ENCODE data around the gene RHOBTB3. TPM values are rescaled to one million over a fixed set of nuclear protein-coding genes. Genes with fewer than 3 reads are reported as not detected.
A peak's percentile ranks its signal among the peaks of the same experiment; 100 is the strongest.
"Not testable (repeated sequence)": the region's sequence is repeated elsewhere in the genome, so short reads cannot be mapped to it uniquely, and the experiment has no call there.

The RHOBTB3 gene, protein sequence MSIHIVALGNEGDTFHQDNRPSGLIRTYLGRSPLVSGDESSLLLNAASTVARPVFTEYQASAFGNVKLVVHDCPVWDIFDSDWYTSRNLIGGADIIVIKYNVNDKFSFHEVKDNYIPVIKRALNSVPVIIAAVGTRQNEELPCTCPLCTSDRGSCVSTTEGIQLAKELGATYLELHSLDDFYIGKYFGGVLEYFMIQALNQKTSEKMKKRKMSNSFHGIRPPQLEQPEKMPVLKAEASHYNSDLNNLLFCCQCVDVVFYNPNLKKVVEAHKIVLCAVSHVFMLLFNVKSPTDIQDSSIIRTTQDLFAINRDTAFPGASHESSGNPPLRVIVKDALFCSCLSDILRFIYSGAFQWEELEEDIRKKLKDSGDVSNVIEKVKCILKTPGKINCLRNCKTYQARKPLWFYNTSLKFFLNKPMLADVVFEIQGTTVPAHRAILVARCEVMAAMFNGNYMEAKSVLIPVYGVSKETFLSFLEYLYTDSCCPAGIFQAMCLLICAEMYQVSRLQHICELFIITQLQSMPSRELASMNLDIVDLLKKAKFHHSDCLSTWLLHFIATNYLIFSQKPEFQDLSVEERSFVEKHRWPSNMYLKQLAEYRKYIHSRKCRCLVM
- total RNA-seq (2014; rRNA removed; shearing (Covaris generic)): 91.7 and 120 TPM in 2 replicates

DNA sequence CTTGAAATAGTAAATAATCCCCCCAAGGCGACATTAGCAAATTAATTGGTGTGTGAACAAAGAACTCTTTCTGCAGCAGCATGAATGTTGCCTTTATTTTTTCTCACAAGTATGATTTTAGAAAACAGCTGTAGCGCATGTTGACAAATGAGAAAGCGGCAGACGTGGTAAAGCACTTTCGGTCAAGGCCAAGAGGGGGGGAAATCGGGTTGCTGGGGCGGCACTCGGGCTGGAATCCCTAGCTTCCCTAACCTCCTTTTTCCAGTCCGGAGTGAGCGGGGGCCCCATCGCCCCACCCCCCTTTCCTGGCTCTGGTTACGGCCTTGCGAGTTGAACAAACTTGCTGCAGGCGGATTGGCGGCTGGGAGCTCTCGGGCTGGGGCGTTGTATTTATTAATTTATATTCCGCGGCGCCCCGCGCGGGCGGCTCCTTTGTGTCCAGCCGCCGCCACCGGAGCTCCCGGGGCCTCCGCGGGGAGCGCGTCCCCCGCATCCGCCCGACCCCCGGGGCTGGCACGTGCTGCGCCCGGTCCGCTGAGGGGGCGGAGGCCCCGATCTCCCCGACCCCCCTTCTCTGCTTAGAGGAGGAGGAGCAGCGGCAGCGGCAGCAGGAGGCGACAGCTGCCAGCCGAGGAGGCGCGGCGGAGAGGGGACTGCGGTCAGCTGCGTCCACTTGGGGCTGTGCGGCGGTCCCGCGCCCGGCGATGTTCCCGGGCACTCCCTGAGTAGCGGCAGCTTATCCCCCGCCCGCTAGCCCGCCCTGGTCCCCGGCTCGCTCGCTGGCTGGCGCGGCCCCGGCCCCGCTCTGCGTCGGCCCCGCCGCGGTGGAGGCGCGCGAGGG lies at the start of gene RHOBTB3:
TSS of gene RHOBTB3 (plus strand) at position 607 of the 841 bp plus-strand sequence. CDS start 347 bp downstream, outside the sequence.
- DNase-seq (ENCODE audit: low read depth): peak; percentile 92

DNA sequence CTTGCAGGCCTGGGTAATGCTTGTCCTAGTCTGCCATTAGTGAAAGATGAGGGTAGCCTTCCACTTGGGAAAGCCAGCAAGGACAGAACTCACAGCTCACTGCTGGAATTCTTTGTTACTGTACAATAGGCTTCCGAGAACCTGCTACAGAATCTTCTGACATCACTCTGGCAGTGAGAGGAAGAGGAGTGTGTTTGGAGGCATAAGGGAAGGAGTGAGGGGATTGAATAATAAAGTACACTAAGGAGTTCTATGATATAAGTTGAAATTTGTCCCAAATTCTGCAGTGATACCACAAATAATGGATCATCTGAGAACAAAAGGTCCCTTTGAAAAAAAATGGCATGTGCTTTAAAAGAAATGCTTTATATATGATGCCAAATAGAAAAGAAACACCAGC lies 48.2 kb upstream of the RHOBTB3 start, which contains the start of gene SPATA9:
TSS of gene SPATA9 (minus strand) at position 101 of the 400 bp plus-strand sequence. CDS start 137 bp downstream, outside the sequence.
- no peak for DNase-seq (ENCODE audit: low read depth)

DNA sequence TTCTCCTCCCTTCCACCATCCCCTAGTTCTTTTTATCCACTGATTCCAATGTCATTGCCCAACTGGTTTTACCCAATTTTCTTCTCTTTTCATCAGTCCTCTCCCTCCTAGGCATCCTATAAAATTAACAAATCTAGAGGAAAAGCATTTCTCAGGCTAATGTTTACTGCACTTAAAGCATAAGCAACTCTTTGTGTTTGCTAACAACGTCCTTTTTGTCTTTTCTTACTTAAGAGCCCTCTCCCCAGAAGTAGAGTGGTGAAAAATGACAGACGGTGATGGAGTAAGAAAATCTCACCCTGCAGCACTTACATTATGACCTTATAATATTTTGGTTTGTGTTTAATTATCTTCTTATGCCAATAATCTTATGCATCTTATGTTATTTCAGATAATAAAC lies 46.8 kb upstream of the RHOBTB3 start:
- DNase-seq (ENCODE audit: low read depth): no peak

DNA sequence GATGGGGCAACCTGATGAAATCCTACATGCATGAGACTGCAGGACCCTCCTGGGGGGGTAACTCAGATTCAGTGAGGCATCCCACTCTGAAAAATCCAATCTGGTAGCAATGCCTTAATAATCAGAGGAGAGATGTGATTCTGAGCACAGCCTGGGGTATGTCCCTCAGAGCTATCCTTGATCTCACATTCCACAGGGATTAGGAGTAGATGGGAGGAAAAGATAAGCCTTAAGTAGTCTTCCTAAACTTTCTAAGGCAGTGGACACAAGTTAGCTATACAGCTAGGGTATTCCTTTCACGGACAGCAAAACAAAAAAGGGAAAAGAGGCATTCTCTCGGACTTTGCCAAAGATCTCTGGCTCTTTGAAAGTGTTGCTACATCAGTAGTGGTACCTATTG lies 44.5 kb upstream of the RHOBTB3 start:
- no peak for DNase-seq (ENCODE audit: low read depth)

DNA sequence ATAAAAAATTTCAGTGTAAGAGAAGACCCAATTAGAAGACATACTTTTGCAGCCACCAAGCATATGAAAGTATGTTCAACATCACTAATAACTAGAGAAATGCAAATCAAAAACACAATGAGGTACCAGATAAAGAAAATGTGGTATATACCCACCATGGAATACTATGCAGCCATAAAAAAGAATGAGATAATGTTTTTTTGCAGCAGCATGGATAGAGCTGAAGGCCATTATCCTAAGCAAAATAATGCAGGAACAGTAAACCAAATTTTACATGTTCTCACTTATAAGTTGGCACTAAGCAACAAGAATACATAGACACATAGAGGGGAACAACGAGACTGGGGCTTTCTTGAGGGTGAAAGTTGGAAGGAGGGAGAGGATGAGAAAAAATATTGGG lies 41.5 kb upstream of the RHOBTB3 start:
- no peak for DNase-seq (ENCODE audit: low read depth)

DNA sequence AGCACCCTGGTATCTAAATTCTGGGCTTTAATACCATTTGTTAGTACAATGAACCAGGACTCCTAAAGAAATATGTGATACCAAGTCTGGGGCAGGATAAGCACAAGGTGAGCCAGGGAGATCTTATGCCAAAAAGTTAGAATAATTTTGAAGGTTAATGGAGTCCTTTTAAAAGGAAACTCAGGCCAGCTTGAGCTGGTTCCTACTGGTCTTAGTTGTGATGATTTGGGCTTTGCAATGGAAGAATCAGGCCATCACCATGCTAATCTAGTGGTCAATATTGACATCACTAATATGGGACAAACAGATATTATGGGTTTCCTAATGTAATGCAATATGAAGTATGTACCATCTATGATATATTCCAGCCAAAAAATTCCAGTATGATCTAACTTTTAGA lies 40.8 kb upstream of the RHOBTB3 start:
- DNase-seq (ENCODE audit: low read depth): no peak

DNA sequence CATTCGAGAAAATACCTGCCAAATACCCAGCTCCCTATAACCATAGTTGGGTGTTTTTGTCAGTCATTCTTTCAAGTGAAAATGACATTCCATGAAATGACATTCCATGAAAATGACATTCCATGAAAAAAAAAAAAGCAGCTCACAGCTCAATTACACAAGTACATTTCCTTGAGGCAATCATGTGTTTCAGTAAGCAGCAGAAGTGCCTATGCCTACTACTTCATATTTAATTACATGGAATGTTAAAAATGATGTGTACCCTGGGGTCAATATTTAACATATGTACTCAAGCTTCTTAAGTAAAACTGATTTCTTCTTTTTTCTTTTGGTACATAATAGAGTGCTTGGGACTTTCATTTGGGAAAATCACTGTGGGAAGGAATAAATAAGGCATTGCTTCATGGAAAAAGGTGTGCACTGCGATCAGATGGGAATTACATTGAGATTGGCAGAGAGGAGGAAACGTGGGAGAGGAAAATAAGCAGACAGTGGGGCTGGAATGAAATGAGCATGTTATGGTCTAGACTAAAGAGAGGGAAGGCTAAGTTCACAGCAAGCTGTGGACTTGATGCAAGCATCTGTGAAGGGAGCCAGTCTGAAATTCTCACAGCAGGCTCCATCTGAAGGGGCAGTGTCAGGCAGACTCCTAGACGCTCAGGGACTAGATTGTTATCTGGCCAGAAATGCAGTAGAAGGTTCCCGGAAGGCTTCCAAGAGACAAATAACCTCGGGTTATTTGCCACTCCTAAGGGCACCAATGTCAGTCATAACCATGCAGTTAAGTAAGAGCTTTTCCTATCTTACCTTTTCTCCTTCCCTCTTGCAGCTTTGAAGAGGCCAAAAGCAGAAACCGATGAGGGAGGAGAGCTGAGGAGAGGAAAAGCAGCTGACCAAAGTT lies 33.1 kb upstream of the RHOBTB3 start:
- no peak for DNase-seq (ENCODE audit: low read depth)

DNA sequence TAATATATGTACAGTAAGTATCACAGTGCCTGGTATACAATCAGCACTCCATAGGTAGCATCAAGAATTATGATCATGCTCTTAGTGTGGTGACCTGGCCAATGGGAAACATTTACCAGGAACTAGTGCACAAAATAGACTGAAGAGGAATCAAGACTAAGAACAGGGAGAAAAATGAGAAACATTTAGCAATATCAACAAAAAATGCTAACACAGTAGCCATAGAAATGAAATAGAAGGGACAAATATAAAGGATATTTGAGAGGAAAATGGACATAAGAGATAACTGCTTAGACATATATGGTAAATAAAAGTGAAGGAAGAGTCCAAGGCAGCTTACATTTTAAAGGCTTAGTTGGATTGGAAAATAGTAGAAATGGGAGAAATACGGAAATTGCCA lies 31.8 kb upstream of the RHOBTB3 start:
- DNase-seq (ENCODE audit: low read depth): no peak

DNA sequence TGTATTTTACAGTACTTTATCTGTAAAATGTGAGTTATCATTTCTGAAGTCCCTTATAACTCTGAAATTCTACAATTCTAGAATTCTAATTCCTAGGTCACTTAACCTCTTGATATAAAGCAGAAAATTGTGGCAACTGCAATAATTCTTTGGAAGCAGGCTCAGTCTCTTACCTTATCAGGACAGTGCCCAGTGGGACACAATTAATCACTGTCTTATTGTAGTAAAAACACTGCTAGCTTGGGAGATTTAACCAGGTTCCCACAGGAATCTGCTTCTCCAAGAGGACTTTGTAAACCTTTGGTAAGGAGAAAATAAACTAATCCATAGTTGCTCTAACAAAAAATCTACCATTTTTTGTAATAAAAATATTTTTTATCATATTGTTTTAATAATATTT lies 30.1 kb upstream of the RHOBTB3 start:
- DNase-seq (ENCODE audit: low read depth): no peak

DNA sequence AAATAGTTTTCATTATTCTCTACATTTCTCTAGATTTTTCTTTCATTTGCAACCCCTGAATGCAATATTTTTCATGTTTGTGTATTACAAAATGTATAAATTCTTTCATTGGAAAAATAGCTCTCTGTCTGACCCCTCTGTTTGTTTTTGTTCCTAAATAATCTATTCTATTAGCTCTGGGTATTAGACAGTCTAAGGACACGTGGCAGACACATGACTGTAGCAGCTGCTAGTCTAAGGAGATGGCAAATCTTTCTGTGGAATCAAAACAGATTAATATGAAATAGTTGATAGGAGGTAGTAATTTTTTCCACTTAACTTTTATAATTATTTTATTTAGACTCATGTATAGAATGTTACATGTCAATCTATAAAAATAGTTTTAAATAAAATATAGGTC lies 27.0 kb upstream of the RHOBTB3 start:
- no peak for DNase-seq (ENCODE audit: low read depth)

DNA sequence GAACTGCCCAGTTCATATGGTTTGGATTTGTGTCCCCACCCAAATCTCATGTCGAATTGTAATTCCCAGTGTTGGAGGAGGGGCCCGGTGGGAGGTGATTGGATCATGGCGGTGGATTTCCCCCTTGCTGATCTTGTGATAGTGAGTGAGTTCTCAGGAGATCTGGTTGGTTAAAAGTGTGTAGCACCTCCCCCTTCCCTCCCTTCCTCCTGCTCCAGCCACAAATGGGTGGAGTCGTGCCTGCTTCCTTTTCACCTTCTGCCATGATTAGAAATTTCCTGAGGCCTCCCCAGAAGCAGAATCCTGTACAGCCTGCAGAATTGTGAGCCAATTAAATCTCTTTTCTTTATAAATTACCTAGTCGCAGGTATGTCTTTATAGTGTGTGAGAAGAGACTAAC lies 24.9 kb upstream of the RHOBTB3 start:
- DNase-seq (ENCODE audit: low read depth): not testable (repeated sequence)

DNA sequence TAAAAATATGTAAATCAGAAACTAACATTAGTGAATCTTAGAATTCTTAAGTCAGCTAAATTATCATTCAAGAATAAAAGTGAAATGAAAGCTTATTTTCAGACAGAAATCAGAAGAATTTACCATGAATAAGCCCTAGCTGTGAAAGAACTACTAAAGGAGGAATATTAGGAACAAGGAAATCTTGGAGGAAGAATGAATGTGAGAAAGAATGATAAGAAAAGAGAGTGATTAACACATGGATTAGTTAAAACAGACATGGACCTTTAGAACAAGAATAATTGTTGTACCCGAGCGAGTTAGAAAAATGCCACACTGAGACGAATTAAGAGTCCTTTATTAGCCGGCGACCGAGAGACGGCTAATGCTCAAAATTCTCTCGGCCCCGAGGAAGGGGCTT lies 24.1 kb upstream of the RHOBTB3 start:
- DNase-seq (ENCODE audit: low read depth): no peak

DNA sequence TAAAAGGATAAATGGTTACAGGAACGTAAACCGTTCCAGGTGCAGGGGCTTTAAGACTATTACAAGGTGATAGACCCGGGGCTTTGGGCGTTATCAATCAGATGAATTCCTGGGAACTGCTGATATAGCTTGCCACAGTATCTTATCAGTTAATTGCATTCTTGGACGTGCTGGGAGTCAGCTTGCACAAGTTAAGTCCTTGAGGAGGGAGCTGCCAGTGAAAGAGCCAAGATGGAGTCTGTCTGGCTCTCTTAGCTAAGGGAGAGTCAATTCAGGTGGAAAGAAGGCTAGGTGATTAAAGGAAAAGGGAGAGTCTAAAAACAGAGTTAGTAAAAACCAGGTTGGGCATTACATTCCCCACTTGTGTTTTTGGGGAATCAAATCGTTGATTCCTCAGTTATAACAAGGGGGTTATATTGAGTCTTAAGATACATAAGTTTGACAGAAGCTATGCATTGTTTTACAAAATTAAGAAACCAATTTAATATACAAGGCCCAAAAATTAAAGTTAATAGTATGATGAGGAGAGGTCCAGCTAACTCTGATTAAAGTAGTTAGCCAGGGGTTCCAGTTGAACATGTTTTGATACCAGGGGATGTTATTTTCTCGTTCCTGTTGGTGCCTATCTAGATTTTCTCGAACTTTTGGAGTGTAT lies 23.5 kb upstream of the RHOBTB3 start:
- not testable (repeated sequence) for DNase-seq (ENCODE audit: low read depth)

DNA sequence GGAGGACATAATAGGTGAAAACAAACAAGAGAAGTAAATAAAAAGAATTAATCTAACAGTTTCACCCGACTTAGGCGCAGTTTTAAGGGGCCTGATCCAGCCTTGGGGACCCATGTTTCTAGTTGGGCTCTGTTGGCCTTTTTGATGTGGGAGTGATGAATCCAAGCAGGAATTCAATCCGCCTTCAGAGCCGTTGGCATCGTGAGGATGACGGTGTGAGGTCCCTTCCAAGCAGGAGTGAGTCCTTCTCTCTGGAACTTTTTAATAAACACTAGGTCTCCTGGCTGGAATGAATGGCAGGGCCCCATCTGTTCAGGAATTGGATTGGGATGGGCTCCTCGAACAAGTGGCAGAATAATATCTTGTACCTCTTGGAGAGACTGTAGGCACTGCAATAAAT lies 22.3 kb upstream of the RHOBTB3 start:
- DNase-seq (ENCODE audit: low read depth): no peak

DNA sequence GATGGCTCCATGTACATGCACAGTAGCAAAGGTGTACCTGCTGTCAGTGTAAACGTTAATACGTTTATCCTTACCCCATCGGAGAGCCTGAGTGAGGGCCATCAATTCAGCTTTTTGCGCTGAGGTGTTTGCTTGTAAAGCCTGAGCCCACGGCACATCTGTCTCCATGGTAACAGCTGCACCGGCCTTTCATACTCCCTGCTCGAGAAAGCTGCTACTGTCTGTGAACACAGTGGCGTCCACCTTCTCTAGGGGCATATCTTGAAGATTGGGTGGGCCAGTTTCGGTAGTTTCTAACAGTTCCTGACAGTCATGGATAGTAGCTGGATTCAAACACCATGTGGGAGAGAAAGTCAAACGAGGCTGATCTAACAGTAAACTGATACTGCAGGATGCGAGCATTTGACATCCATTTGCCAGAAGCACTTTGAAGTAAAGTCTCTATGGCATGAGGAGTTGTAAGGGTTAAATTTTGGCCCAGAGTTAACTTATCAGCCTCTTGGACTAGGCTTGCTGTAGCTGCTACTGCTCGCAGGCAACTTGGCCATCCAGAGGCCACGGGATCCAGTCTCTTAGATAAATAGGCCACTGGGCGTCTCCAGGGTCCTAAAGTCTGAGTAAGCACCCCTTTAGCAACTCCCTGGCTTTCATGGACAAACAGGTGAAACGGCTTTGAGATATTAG lies 21.0 kb upstream of the RHOBTB3 start:
- no peak for DNase-seq (ENCODE audit: low read depth)

DNA sequence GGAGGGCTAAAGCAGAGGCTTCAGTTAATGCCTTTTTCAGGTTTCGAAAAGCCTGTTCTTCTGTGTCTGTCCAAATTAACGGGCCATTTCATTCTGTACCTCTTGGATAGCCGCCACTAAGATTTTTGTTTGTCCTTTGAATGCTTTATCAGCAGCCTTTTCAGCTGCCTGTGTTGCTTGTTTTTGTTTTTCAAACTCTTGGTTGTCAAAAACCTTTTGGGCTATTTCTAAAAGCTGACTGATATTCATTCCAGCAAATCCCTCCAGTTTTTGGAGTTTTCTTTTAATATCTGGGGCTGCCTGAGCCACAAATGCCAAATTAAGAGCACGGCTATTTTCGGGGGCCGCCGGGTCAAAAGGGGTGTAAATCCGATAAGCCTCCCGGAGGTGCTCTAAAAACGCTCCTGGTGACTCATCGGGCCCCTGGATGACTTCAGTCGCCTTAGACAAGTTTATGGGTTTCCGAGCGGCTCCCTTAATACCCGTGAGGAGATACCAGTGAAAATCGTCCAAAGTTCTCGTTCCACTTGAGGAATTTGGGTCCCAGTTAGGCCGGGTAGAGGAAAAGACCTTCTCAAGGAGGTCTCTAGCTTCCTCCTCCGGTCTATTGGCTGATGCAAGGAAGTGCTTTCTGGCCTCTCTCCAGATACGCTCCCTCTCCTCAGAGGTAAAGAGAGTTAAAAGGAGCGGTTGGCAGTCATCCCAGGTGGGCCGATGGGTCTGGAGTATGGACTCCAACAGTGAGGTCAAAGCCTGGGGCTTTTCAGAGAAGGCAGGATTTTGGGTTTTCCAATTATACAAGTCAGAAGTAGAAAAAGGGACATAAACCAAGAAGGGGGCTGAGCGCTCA lies 20.3 kb upstream of the RHOBTB3 start:
- not testable (repeated sequence) for DNase-seq (ENCODE audit: low read depth)

DNA sequence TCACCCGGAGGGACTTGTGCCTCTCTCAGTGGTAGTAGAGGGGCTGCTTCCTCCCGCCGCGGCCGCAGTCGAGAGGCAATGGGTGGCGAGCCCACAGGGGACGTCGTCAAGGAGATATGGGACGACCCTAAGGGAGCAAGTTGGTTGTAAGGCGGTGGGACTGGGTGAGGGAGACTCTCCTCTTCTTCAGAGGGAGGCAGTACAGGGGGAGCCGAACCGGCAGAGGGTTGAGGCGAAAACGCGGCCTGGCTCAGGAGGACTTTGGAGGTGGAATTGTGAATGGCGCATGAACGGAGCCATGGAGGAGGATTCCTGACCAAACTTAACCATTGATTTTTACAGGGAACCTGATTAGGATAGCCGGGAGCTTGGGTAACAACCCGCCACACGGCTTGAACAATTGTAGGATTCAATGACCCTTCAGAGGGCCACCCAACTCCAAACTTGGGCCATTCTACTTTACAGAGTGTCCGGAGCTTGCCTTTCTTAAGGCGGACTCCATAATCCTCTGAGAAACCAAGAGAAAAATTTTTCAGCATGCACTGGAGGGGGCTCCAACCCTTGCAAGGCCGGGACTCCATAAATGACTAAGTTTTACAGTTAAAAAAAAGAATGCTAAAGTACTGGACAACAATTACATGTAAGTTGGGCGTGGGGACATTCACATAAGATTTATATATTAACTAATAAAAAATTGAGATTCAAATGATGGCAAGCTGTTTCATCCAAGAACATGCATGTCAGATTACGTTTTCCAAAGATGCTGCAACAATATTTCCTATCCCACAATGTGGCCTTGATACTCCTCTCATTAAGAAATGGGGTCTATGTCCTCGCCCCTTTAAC lies 19.4 kb upstream of the RHOBTB3 start:
- DNase-seq (ENCODE audit: low read depth): no peak

DNA sequence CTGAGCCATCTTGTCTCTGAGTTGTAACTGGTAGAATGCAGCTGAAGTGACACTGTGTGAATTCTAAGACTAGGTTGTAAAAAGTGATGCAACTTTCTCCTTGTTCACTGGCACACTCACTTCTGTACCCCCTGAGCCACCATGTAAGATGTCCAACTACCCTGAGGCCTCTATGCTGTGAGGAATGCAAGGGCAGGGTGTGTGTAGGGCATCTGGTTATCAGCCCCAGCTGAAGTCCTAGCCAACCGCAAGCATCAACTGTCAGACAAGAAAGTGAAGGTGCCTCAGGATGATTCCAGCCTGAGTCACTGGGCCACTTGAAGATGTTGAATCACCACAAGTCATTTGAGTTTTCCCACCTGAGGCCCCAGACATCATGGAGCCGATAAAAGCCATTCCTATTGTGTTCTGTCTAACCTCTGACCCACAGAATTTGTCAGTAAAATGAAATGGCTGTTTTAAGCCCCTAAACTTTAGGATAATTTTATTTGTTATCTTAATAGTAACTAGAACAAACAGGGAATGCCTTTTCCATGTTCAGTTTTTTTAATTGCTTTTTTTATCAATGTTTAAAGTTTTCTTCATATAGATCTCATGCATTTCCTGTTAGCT lies 18.7 kb upstream of the RHOBTB3 start:
- peak; percentile 98 for DNase-seq (ENCODE audit: low read depth)
